Activated naive CD4-positive, alpha-beta T cell (primary cell): ENCODE data around the gene CCND1.

Experiments
- DNase-seq, 4 experiments: peaks; one replicate each; lab custom pipeline; 2025; lab: John Stamatoyannopoulos, UW

CCND1 gene

DNA sequence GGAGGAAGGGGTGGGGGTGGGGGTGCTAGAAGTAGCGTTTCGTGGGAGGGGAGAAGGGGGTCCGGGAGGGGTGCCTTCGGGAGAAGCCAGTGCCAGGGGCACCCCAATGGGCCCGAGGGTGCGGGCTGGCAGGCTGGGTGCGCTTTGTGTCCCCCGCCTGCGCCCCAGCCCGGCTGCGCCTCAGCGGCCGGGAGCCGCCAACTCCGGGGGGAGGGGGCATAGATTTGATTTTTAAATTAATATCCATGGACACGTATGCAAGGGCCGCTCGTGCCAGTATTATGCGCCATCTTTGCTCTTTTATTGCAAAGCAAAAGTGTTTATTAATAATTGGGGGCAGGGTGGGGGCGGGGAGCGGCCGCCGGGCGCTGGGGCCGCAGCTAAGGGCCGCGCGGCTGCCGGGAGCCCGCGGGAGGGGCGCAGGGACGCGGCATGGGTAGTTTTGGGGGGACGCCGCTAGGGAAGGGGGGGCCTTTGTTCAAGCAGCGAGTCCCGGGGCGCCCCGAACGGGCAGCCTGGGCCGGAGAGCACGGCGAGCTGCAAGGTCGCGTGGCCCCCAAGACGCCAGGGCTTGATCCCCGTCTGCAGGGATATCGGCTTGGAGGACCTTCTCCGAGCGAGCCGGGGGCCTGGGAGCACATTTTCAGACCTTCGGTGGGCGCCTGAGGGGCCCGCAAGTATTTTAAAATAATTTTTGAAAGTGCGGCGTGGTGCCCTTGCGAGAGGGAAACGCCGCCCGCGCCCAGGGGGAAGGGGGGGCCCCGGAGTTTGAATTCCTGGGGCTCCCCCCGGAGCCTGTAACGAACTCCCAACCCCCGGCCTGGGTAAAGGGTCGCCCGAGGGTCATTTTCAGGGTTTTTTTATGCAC lies 959 bp downstream of the CCND1 start:
- no peak for DNase-seq

DNA sequence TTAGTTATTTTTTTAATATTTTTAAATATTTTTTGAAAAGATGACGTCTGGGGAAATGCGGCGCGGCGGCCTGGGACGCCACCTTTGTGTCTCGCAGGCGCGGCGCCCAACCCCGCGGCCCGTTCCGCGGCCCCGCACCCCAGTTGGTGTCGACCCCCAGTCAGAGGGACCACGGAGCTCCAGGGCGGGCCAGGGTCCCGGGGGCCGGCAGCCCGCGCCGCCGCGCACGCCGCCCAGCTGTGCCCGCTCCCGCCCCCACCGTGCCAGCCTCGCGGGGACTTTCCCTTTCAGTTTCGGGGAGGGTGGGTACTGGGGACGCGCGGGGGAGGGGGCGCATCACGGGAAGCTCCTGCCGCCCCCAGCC lies 1.6 kb downstream of the CCND1 start:
- peak in 3 of 4 experiments; percentile 21 for DNase-seq

DNA sequence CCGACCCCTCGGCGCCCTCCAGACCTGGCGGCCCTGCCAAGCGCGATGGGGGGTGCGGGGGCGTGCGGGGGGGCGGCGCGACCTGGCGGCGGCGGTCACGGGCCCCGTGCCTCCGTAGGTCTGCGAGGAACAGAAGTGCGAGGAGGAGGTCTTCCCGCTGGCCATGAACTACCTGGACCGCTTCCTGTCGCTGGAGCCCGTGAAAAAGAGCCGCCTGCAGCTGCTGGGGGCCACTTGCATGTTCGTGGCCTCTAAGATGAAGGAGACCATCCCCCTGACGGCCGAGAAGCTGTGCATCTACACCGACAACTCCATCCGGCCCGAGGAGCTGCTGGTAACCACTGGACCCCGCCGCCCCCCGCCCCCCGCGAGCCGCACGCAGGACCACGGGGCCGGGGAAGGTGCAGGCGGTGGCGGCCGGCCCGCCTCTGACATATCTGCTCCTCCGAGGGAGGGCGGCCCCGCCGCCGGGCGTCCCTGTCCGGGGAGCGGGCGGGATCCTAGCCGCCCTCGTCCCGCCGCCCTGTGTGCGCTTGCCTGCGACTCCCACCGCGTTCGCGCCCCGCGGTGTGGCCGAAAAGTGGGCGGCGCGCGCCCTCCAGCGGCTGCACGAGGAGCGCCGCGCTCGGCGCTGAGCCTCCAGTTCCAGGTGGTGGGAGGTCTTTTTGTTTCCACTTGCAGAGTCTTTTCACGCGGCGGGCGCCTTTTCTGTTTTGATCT lies 2.1 kb downstream of the CCND1 start:
- DNase-seq = peak; percentile 49 to 77 (median 59)

DNA sequence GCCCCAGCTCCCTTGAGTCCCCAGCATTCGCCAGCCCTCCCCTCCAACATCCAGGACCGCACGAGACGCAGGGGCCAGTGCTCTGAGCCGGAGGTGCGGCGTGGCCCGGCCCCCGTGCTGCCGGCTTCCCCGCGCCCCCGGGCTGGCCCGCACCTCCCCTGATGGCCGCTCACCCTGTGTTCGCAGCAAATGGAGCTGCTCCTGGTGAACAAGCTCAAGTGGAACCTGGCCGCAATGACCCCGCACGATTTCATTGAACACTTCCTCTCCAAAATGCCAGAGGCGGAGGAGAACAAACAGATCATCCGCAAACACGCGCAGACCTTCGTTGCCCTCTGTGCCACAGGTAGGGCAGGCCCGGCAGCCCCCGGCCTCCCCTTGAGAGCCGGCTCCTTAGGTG lies 2.7 kb downstream of the CCND1 start:
- DNase-seq = no peak

DNA sequence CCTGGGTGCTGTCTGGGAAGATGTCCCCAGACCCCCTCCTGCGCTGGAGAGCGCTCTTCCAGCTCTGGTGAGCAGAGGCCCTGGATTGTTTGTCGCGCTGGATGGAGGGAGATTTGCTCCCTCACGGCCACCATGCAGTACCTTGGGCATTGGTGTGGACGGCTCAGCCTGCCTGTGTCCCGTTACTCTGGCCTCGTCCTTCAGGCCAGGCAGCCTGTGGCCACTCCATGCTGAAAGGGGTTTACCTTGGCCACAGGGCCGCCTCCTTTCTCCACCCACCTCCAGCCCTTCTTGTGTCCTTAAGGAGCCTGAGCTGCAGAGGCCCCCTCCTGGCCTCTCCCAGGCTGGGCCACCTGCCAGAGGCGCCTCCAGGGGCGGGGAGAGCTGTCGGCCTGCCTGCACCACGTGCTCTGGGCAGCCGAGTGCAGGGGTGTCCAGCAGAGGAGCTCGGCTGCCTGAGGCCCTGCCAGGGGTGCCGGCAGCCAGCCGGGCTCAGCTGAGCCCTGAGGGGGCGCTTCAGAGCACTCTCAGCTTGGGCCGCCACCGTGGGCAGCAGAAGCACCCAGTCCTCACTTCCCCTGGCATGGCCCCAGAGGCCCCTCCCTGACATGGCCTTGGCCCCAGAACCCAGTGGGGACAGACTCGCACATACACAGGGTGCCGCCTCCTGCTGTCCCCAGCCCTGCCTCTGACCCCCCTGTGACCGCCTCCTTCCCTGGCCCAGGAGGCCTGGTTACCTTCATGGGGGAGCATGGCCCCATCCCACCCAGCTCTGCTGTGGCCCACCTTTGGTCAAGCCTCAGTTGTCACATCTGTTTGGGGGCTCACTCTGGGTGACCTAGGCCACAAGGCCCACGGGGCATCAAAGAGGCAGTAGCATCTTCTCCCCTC lies 3.4 kb downstream of the CCND1 start:
- no peak for DNase-seq

DNA sequence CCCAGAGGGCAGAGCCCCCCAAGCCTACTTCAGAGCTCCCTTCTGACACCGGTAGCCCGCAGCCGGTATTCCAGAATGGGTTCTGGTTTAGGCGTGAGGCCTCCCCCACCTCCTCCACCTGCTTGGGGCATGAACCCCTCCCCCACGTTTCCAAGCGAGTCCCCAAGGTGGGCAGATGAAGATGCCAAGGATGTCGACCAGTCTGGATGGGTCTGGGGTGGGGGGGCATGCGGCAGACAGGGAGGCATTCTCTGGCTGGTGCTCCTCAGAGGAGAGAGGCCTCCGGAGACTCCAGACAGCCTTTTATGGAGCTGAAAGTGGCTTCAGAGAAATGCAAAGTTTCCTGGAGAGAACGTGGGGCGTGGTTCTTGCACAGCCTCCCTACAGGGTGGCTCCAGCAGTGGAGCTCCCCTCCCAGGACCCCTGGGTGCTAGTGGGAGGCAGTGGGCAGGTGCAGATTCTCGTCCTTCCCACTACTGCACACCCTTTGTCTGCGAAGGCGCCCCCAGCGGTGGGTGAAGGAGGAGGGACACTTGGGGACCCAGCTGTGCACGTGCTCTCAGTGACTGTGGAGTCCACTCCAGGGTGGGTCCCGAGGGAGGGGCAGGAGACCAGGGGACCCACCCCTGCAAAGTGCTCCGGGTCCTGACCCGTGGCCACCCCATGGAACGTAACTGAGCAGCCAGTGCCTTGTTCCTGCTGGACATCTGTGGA lies 4.2 kb downstream of the CCND1 start:
- no peak for DNase-seq

DNA sequence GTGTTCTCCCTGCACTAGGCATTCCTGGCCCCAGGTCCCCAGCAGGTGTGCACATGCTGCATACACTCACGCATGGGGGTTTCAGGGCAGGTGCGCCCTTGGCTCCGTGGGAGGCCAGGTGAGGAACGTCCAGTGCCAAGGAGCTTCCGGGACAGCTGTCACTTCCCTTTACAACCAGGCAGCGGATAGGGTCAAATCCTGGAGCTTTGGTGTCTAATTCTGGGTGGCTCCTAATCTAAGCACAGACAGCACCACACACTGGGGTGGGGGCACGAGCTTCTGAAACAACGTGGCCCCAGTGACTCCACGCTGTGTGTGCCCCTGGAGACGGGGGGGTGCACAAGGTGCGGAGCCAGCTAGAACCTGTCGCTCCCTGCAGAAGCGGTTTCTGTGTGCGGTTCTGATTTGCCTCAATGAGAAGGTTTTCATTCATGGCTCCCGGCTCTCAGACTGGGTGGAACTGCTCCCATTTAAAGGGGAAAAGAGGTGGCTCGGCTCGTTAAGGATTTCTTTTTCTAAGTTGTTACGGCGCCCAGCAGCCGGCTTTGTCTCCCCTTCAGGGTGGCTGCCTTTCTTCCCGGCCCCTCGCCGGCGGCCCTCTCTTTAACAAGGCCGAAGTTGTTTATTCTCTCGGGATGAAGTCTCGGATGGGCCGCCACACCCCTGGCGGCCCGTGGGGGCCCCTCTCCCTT lies 5.0 kb downstream of the CCND1 start:
- DNase-seq = no peak

DNA sequence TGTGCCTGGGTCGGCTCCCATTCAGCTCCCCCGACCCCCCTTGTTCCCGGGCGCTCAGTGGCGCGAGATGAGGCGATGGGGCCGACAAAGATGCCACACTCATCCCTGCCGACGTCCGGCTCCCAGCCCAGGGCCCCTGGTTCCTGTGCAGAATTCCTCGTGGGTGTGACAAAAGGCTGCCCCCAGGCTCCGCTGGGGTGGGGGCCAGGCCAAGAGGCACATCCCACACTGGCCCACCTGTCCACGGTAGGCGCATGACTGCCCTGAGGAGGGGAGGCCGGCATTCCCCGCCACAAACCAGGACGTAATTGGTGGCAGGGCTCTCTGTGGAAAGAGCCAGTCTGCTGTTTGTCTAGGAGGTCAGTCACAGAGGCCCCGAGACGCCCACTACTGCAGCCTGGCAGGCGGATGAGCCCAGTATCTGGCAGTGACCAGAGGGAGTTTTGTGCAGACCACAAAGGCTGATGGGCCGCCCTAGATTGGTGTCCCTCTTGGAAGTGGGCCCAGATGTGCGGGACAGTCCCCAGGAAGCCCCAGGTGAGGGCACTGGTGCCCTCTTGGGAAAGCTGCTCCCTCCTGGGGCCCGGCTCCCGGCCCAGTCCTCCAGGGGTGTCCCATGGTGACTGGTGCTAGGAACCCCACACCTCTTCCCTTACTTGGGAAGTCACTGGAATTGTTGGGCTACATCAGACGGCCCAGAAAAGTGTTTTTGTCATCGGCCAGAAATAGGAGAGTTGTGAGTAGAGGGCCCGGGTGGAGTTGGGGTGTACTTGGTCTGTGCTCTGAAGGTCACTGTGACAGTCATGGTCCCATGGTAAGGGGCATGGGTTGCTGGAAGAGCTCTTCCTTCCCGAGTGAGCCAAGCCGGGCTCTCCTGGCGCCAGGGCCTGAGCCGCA lies 5.8 kb downstream of the CCND1 start:
- DNase-seq = no peak

DNA sequence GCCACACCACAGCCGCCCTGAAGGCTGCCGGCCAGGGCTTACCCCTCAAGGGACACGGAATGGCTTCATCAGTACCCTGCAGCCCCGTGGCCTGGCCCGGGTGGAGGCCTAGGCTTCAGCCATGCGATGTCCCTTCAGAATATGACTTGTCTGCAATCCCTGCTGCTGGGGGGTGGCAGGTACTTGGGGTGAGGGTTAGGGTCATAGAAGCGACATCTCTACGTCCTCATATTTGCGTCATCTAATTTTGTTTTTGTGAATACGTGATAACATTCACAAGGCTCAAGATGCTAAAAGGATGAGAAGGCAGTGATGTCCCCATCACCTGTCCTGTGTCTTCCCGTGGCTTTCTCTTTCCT lies 6.4 kb downstream of the CCND1 start:
- no peak for DNase-seq

DNA sequence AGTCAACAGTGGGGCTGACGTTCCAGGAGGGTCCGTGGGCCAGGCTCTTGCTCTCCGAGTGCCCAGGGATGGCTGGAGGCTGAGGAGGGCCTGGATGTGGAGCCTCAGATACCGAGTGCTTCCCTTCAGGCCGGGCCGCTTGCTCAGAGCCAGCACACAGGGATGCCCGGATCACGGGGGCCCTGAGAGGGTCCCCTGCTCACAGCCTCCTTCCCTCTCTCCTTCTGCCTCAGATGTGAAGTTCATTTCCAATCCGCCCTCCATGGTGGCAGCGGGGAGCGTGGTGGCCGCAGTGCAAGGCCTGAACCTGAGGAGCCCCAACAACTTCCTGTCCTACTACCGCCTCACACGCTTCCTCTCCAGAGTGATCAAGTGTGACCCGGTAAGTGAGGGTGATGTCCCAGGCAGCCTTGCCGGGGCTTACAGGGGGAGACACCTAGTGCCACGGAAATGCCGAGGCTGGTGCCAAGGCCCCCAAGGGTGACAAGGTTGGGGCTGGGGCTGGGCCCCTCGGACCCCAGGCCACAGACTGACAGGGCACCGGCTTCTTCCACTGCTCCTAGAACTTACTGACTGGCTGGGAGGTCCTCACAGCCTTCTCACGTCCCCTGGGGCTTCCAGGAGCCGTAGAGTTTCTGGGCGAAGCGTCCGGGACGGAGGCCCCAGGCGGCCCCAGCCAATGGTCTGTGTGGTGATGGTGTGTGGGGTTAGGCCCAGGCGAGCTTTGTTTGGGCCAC lies 7.0 kb downstream of the CCND1 start:
- DNase-seq = no peak

DNA sequence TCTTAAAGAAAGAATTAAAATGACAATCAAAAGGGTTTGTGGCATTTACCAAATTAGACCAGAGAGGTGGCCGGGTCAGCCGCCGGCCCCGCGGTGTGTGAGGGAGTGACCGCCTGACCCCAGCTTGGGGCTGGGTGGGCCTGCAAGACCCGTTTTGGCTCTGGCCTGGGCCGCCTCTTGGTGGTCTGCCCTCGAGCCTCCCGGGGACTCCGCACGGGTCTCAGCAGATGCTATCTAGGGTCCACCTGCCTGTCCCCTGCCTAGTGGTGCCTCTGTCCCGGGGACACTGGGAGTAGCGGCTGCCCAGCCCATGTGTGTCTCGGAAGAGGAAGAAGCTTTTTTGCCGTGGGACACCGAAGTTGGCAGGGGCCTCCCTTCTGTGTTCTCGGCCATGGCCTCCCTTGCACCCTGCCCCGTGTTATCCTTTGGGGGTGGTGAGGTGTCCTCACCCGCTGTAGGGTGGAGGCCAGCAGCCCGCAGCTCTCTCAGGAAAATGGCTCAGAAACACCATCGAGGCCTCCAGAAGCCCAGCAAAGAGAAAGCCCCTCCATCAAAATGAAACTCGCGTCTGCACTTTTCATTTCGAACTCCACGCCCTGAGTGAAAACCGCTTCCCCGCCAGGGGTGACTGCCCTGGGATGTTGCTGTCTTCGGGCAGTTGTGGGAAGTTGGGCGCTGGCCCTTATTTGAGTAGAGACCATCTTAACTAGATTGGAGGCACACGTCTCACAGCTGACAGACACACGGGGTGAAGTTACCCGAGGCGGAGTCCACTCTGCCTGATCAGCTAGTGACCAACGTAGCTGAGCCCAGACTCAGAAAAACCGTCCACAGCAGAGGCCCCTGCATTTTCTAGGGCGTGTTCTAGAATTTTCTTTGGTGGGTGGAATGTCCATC lies 8.0 kb downstream of the CCND1 start:
- no peak for DNase-seq

DNA sequence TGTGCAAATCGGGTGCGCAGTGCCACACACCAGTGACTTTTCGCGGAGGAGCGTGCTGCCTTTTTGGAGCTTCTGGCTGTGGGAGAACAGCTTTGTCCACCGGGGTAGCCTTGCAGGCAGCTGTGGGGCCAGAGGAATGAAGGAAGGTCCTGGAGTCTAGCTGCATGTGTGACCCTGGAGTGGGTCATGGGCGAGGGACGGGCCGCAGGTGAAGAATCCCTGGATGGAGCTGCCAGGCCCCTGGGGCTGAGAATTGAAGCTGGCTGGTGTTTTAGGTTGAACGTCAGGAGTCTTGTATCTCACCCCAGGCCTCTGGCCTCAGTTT lies 8.6 kb downstream of the CCND1 start:
- no peak for DNase-seq

DNA sequence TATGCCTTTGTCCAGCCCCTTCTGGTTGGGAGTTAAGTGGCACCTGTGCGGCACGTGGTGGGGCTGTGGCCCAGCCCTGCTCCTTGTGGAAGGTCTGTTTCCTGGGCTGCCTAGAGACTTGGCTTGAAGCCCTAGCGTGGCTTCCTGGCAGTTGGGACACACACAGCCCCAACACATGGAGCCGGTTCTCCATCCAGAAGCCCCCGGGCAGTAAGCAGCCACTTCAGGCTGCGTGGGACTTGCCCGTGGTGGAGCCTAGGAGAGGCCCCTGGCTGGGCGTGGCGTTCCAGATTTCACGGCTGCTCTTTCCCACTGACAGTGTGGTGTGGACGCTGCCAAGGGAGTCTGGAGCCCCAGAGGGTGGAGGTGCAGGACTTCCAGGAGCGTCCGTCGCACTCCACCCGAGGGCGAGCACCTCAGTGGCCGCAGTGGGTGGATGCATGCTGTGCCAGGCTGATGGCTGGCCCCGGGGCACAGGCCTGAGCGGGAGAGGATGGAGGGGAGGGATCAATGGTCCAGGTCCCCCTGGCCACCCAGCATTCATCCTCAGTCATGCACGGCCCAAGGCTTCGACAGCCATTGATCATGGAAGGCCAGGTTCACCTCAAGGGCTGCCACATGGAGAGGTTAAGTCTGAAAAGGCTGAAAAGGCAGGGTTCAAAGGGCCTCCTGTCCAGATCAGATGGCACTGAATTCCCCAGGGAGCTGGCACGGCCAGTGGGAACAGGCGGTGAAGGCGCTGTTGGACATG lies 9.3 kb downstream of the CCND1 start:
- no peak for DNase-seq

DNA sequence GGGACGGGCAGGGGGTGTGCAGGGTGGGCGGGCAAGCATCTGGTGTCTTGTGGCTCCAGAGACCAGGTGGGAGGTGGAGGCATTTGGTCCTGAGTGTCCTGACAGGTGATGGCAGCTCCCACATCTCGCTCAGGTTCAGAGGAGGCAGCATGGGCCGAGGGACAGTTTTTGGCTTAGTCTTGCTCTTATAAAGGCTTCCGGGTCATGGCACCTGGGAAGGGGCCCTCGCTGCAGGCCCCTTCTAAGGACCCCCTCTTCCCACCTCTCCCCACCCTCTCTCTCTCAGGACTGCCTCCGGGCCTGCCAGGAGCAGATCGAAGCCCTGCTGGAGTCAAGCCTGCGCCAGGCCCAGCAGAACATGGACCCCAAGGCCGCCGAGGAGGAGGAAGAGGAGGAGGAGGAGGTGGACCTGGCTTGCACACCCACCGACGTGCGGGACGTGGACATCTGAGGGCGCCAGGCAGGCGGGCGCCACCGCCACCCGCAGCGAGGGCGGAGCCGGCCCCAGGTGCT lies 9.9 kb downstream of the CCND1 start:
- DNase-seq = no peak

DNA sequence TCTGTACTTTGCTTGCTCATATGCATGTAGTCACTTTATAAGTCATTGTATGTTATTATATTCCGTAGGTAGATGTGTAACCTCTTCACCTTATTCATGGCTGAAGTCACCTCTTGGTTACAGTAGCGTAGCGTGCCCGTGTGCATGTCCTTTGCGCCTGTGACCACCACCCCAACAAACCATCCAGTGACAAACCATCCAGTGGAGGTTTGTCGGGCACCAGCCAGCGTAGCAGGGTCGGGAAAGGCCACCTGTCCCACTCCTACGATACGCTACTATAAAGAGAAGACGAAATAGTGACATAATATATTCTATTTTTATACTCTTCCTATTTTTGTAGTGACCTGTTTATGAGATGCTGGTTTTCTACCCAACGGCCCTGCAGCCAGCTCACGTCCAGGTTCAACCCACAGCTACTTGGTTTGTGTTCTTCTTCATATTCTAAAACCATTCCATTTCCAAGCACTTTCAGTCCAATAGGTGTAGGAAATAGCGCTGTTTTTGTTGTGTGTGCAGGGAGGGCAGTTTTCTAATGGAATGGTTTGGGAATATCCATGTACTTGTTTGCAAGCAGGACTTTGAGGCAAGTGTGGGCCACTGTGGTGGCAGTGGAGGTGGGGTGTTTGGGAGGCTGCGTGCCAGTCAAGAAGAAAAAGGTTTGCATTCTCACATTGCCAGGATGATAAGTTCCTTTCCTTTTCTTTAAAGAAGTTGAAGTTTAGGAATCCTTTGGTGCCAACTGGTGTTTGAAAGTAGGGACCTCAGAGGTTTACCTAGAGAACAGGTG lies 11.1 kb downstream of the CCND1 start:
- no peak for DNase-seq

DNA sequence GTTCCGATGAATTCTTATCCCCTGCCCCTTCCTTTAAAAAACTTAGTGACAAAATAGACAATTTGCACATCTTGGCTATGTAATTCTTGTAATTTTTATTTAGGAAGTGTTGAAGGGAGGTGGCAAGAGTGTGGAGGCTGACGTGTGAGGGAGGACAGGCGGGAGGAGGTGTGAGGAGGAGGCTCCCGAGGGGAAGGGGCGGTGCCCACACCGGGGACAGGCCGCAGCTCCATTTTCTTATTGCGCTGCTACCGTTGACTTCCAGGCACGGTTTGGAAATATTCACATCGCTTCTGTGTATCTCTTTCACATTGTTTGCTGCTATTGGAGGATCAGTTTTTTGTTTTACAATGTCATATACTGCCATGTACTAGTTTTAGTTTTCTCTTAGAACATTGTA lies 12.0 kb downstream of the CCND1 start:
- no peak for DNase-seq

DNA sequence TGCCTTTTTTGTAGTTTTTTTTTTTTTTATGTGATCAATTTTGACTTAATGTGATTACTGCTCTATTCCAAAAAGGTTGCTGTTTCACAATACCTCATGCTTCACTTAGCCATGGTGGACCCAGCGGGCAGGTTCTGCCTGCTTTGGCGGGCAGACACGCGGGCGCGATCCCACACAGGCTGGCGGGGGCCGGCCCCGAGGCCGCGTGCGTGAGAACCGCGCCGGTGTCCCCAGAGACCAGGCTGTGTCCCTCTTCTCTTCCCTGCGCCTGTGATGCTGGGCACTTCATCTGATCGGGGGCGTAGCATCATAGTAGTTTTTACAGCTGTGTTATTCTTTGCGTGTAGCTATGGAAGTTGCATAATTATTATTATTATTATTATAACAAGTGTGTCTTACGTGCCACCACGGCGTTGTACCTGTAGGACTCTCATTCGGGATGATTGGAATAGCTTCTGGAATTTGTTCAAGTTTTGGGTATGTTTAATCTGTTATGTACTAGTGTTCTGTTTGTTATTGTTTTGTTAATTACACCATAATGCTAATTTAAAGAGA lies 12.5 kb downstream of the CCND1 start:
- DNase-seq = no peak
